H9 (cell line): ENCODE results near the gene LRPPRC. TPM values are rescaled to one million over a fixed set of nuclear protein-coding genes. Genes with fewer than 3 reads are reported as not detected.

Source experiments
- DNase-seq: peaks from one replicate; pipeline ENCODE4 v3.0.0-alpha.2; 2017
- H2AFZ ChIP-seq: one replicate; pipeline ENCODE4 v1.6.1; 2013; ENCODE audit warnings: mild to moderate bottlenecking, low read length, control low read depth, moderate library complexity
- H2AK5ac ChIP-seq: 2 replicates; pipeline ENCODE4 v1.6.1; 2013; ENCODE audit warnings: low read length, control low read depth, mixed read lengths; ENCODE audit not compliant: insufficient read length
- H2BK120ac ChIP-seq: one replicate; pipeline ENCODE4 v1.6.1; 2013; ENCODE audit warnings: low read depth, mild to moderate bottlenecking, low read length, control low read depth, inconsistent platforms; ENCODE audit not compliant: poor library complexity, severe bottlenecking
- H2BK12ac ChIP-seq: 2 replicates; pipeline ENCODE4 v1.6.1; 2013; ENCODE audit warnings: low read length, control low read depth, mixed read lengths, low read depth; ENCODE audit not compliant: insufficient read length
- H2BK15ac ChIP-seq: 2 replicates; pipeline ENCODE4 v1.6.1; 2013; ENCODE audit warnings: low read depth, low read length, control low read depth
- H2BK20ac ChIP-seq: one replicate; pipeline ENCODE4 v1.6.1; 2013; ENCODE audit warnings: low read depth, mild to moderate bottlenecking, low read length, control low read depth, inconsistent platforms; ENCODE audit not compliant: poor library complexity, severe bottlenecking
- H2BK5ac ChIP-seq: 2 replicates; pipeline ENCODE4 v1.6.1; 2013; ENCODE audit warnings: low read length, control low read depth, mixed read lengths; ENCODE audit not compliant: insufficient read length
- H3K14ac ChIP-seq: 2 replicates; pipeline ENCODE4 v1.6.1; 2013; ENCODE audit warnings: low read length, control low read depth; ENCODE audit not compliant: insufficient read depth
- H3K18ac ChIP-seq: 2 replicates; pipeline ENCODE4 v1.6.1; 2013; ENCODE audit warnings: low read depth, mild to moderate bottlenecking, mixed read lengths, low read length, control low read depth; ENCODE audit not compliant: insufficient read length
- H3K23ac ChIP-seq: 2 replicates; pipeline ENCODE4 v1.6.1; 2013; ENCODE audit warnings: low read length, control low read depth, mixed read lengths, low read depth; ENCODE audit not compliant: insufficient read length
- H3K23me2 ChIP-seq: 2 replicates; pipeline ENCODE4 v1.6.1; 2013; ENCODE audit warnings: low read depth, mild to moderate bottlenecking, mixed read lengths, low read length, control low read depth; ENCODE audit not compliant: insufficient read length, poor library complexity, severe bottlenecking
- H3K27ac ChIP-seq: 2 replicates; pipeline ENCODE4 v1.5.1; 2013; ENCODE audit warnings: low read length, control low read depth, mixed read lengths, low read depth; ENCODE audit not compliant: insufficient read length
- H3K27me3 ChIP-seq: 2 replicates; pipeline ENCODE4 v1.6.1; 2013; ENCODE audit warnings: low read length, control low read depth, inconsistent platforms; ENCODE audit not compliant: insufficient read depth
- H3K4ac ChIP-seq: 2 replicates; pipeline ENCODE4 v1.6.1; 2013; ENCODE audit warnings: low read depth, mild to moderate bottlenecking, control low read depth, inconsistent platforms, low read length, moderate library complexity
- H3K4me1 ChIP-seq: 2 replicates; pipeline ENCODE4 v1.6.1; 2013; ENCODE audit warnings: low read length, control low read depth, inconsistent platforms; ENCODE audit not compliant: insufficient read depth
- H3K4me2 ChIP-seq: 2 replicates; pipeline ENCODE4 v1.6.1; 2013; ENCODE audit warnings: low read length, control low read depth, mixed read lengths; ENCODE audit not compliant: insufficient read length, insufficient read depth
- H3K56ac ChIP-seq: 2 replicates; pipeline ENCODE4 v1.6.1; 2013; ENCODE audit warnings: low read depth, mild to moderate bottlenecking, mixed read lengths, low read length, control low read depth; ENCODE audit not compliant: insufficient read length
- H3K79me1 ChIP-seq: 2 replicates; pipeline ENCODE4 v1.6.1; 2013; ENCODE audit warnings: low read depth, mild to moderate bottlenecking, moderate library complexity, low read length, control low read depth, inconsistent platforms; ENCODE audit not compliant: insufficient read depth, poor library complexity, severe bottlenecking
- H3K79me2 ChIP-seq: 2 replicates; pipeline ENCODE4 v1.6.1; 2013; ENCODE audit warnings: low read length, control low read depth, inconsistent platforms; ENCODE audit not compliant: insufficient read depth
- H3K9ac ChIP-seq: 2 replicates; pipeline ENCODE4 v1.6.1; 2013; ENCODE audit warnings: low read length, control low read depth, mixed read lengths; ENCODE audit not compliant: insufficient read length; ENCODE audit errors: extremely low read depth
- H3K9me3 ChIP-seq: one replicate; pipeline ENCODE4 v1.6.1; 2013; ENCODE audit warnings: low read depth, low read length, inconsistent platforms; ENCODE audit not compliant: control insufficient read depth
- H3T11ph ChIP-seq: one replicate; pipeline ENCODE4 v1.6.1; 2013; ENCODE audit warnings: mild to moderate bottlenecking, low read length, control low read depth, inconsistent platforms
- H4K20me1 ChIP-seq: one replicate; pipeline ENCODE4 v1.6.1; 2013; ENCODE audit not compliant: control insufficient read depth, insufficient read length, insufficient read depth
- H4K5ac ChIP-seq: 2 replicates; pipeline ENCODE4 v1.6.1; 2013; ENCODE audit warnings: low read depth, mild to moderate bottlenecking, mixed read lengths, low read length, control low read depth; ENCODE audit not compliant: insufficient read length
- H4K8ac ChIP-seq: replicated peaks from 2 replicates; pipeline ENCODE4 v1.6.1; 2013; ENCODE audit warnings: low read length, control low read depth, mixed read lengths, low read depth; ENCODE audit not compliant: insufficient read length
- H4K91ac ChIP-seq: 2 replicates; pipeline ENCODE4 v1.6.1; 2013; ENCODE audit warnings: low read depth, mild to moderate bottlenecking, moderate library complexity, mixed read lengths, low read length, control low read depth; ENCODE audit not compliant: insufficient read length
- H3K27ac Mint-ChIP-seq, 3 experiments: 2 replicates in 2 of 3; 3 replicates in 1 of 3; pipeline ENCODE4 v1.8.0; 2020 to 2021; ENCODE audit warnings: mixed read lengths in 3 of 3, mild to moderate bottlenecking in 1 of 3, moderate library complexity in 1 of 3
- H3K27me3 Mint-ChIP-seq: 2 replicates; pipeline ENCODE4 v1.8.0; 2021; ENCODE audit warnings: low read depth, mild to moderate bottlenecking, moderate library complexity, mixed read lengths
- H3K36me3 Mint-ChIP-seq, 3 experiments: 2 replicates in 2 of 3; 3 replicates in 1 of 3; pipeline ENCODE4 v1.8.0; 2020 to 2021; ENCODE audit warnings: low read depth in 3 of 3, mixed read lengths in 3 of 3; ENCODE audit not compliant: insufficient read depth in 1 of 3
- H3K4me1 Mint-ChIP-seq, 2 experiments: 2 replicates each; pipeline ENCODE4 v1.8.0; 2020; ENCODE audit warnings: mixed read lengths in 2 of 2
- H3K4me3 Mint-ChIP-seq, 2 experiments: 2 replicates in 1 of 2; 3 replicates in 1 of 2; pipeline ENCODE4 v1.8.0; 2020 to 2021; ENCODE audit warnings: mild to moderate bottlenecking in 2 of 2, mixed read lengths in 2 of 2, moderate library complexity in 1 of 2
- H3K9me3 Mint-ChIP-seq, 2 experiments: 2 replicates in 1 of 2; 3 replicates in 1 of 2; pipeline ENCODE4 v1.8.0; 2020; ENCODE audit warnings: mild to moderate bottlenecking in 2 of 2, mixed read lengths in 2 of 2, moderate library complexity in 1 of 2
- WGBS: extraction: QIAGEN DNeasy Blood & Tissue Kit; methylation state at CpG from one replicate; pipeline ENCODE4 v1.1.7; 2013; ENCODE audit warnings: missing lambda C conversion rate, low lambda C conversion rate, mixed read lengths; ENCODE audit not compliant: insufficient read length; ENCODE audit errors: extremely low coverage; 5-methylcytosine and 5-hydroxymethylcytosine counted together
- total RNA-seq: library from RNA; stranded (reverse); gene quantifications from 2 replicates; pipeline ENCODE4 v1.2.1, GENCODE V29; 2021
- TF ChIP-seq, protein P1 (sequence below): fragments of 200-600 bp; sonication (generic); conservative IDR thresholded peaks from 3 replicates; pipeline ENCODE4 v1.8.0; 2021; ENCODE audit warnings: antibody characterized with exemption, mild to moderate bottlenecking

LRPPRC gene
- total RNA-seq, 1 experiment from 2014 or later: 182 TPM

DNA sequence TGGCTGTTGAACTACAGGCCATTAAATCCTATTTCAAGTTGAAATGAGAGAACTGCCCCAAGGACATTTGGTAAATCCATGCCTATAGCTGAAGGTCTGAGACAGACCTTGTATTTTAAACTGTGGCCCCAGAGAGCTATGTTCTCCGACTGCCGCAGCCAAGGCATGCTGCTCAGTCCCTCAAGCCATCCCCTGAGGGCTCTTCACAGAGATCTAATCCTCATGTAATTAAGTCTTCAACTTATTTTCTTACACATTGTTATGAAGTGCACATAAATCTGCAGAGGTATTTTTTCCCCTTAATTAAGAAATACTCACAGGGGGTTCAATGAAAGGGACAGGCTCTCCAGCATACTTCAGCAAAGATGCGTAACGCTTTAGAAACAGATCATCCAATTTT, 106.4 kb downstream of the LRPPRC start:
- WGBS: no CpG with 5 or more reads among the region's 4 CpGs
- H3K14ac ChIP-seq: no peak overlapping the region
- Mint-ChIP-seq H3K27me3 (no peaks in the 10 kb centered on the region), H3K9me3 (no peaks in the 10 kb centered on the region), H3K36me3 (peaks cover 48 to 81% (median 73%) of the 10 kb centered on the region in 3 experiments), H3K4me3 (no peak overlapping the region), H3K4me1 (no peaks in the 10 kb centered on the region), H3K27ac (no peak overlapping the region)
- no peak overlapping the region for H3K56ac ChIP-seq
- no peaks in the 10 kb centered on the region for H3K27me3 ChIP-seq
- no peak overlapping the region for H3T11ph ChIP-seq
- H3K18ac ChIP-seq: no peak overlapping the region
- no peak overlapping the region for H3K4ac ChIP-seq
- H2BK12ac ChIP-seq: no peak overlapping the region
- no peak overlapping the region for H3K23ac ChIP-seq
- H3K27ac ChIP-seq: no peak overlapping the region
- TF ChIP-seq, protein P1, sequence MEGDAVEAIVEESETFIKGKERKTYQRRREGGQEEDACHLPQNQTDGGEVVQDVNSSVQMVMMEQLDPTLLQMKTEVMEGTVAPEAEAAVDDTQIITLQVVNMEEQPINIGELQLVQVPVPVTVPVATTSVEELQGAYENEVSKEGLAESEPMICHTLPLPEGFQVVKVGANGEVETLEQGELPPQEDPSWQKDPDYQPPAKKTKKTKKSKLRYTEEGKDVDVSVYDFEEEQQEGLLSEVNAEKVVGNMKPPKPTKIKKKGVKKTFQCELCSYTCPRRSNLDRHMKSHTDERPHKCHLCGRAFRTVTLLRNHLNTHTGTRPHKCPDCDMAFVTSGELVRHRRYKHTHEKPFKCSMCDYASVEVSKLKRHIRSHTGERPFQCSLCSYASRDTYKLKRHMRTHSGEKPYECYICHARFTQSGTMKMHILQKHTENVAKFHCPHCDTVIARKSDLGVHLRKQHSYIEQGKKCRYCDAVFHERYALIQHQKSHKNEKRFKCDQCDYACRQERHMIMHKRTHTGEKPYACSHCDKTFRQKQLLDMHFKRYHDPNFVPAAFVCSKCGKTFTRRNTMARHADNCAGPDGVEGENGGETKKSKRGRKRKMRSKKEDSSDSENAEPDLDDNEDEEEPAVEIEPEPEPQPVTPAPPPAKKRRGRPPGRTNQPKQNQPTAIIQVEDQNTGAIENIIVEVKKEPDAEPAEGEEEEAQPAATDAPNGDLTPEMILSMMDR: no peak
- H3K4me2 ChIP-seq: no peak overlapping the region
- no peak for DNase-seq
- no peaks in the 10 kb centered on the region for H3K79me2 ChIP-seq
- H3K23me2 ChIP-seq: no peaks in the 10 kb centered on the region
- no peaks in the 10 kb centered on the region for H4K20me1 ChIP-seq
- no peak overlapping the region for H2AK5ac ChIP-seq
- H3K9me3 ChIP-seq: no peaks in the 10 kb centered on the region
- no peaks in the 10 kb centered on the region for H3K4me1 ChIP-seq
- no peak overlapping the region for H4K8ac ChIP-seq
- no peak overlapping the region for H4K5ac ChIP-seq
- H3K79me1 ChIP-seq: no peaks in the 10 kb centered on the region
- no peak overlapping the region for H3K9ac ChIP-seq
- no peak overlapping the region for H2AFZ ChIP-seq
- no peak overlapping the region for H2BK5ac ChIP-seq
- H2BK120ac ChIP-seq: no peak overlapping the region
- H2BK20ac ChIP-seq: no peak overlapping the region
- no peak overlapping the region for H4K91ac ChIP-seq
- no peak overlapping the region for H2BK15ac ChIP-seq
